ENCODE results near the gene TEX54. TPM values are rescaled to one million over a fixed set of nuclear protein-coding genes. Genes with fewer than 3 reads are reported as not detected.
A peak's percentile ranks its signal among the peaks of the same experiment; 100 is the strongest.

Gene TEX54
- total and polyA plus RNA-seq, 2 of the 13 experiments (the other 11 are each of a cell fraction or from before 2014, with no cell fraction given), result not detected

DNA sequence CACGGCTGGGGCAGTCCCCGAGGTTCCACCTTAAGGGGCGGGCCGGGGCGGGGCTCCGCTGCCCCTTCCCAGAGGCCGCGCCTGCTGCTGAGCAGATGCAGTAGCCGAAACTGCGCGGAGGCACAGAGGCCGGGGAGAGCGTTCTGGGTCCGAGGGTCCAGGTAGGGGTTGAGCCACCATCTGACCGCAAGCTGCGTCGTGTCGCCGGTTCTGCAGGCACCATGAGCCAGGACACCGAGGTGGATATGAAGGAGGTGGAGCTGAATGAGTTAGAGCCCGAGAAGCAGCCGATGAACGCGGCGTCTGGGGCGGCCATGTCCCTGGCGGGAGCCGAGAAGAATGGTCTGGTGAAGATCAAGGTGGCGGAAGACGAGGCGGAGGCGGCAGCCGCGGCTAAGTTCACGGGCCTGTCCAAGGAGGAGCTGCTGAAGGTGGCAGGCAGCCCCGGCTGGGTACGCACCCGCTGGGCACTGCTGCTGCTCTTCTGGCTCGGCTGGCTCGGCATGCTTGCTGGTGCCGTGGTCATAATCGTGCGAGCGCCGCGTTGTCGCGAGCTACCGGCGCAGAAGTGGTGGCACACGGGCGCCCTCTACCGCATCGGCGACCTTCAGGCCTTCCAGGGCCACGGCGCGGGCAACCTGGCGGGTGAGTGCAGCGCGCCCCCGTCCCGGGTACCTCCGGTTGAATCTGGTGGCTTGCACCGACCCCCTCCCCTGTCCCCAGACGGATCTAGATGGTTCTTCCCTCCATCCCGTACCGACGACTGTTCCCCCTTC is 48.4 kb upstream of the TEX54 start, which contains the start of gene SLC3A2 (continued):
- TF ChIP-seq, protein P1, sequence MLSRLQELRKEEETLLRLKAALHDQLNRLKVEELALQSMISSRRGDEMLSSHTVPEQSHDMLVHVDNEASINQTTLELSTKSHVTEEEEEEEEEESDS (CRISPR knock-in tag; IDR thresholded peaks at IDR 0.05; ENCODE audit: borderline replicate concordance), result 0 out of 2 replicates have a peak, but pooled peaks have one; percentile 62
- peak; percentile 76 for TF ChIP-seq KMT2B (CRISPR knock-in tag; IDR thresholded peaks at IDR 0.05)
- peak; percentile 81 for TF ChIP-seq YEATS4 (CRISPR knock-in tag; IDR thresholded peaks at IDR 0.05; ENCODE audit: borderline replicate concordance)
- peak; percentile 71 for TF ChIP-seq SP5 (CRISPR knock-in tag; IDR thresholded peaks at IDR 0.05; ENCODE audit: borderline replicate concordance, low read depth)
- TF ChIP-seq ZFAT (CRISPR knock-in tag; conservative IDR thresholded peaks at IDR 0.05), result no peak; the same call in 1 of the 2 replicates
- TF ChIP-seq HNRNPLL (IDR thresholded peaks at IDR 0.05; ENCODE audit: low read depth, low read length, poor library complexity, severe bottlenecking), result peak; percentile 84
- TF ChIP-seq, protein P2, sequence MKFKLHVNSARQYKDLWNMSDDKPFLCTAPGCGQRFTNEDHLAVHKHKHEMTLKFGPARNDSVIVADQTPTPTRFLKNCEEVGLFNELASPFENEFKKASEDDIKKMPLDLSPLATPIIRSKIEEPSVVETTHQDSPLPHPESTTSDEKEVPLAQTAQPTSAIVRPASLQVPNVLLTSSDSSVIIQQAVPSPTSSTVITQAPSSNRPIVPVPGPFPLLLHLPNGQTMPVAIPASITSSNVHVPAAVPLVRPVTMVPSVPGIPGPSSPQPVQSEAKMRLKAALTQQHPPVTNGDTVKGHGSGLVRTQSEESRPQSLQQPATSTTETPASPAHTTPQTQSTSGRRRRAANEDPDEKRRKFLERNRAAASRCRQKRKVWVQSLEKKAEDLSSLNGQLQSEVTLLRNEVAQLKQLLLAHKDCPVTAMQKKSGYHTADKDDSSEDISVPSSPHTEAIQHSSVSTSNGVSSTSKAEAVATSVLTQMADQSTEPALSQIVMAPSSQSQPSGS (CRISPR knock-in tag; IDR thresholded peaks at IDR 0.05), result no peak
- peak; percentile 82 for TF ChIP-seq GATAD1 (CRISPR knock-in tag; IDR thresholded peaks at IDR 0.05)
- TF ChIP-seq, protein P3, sequence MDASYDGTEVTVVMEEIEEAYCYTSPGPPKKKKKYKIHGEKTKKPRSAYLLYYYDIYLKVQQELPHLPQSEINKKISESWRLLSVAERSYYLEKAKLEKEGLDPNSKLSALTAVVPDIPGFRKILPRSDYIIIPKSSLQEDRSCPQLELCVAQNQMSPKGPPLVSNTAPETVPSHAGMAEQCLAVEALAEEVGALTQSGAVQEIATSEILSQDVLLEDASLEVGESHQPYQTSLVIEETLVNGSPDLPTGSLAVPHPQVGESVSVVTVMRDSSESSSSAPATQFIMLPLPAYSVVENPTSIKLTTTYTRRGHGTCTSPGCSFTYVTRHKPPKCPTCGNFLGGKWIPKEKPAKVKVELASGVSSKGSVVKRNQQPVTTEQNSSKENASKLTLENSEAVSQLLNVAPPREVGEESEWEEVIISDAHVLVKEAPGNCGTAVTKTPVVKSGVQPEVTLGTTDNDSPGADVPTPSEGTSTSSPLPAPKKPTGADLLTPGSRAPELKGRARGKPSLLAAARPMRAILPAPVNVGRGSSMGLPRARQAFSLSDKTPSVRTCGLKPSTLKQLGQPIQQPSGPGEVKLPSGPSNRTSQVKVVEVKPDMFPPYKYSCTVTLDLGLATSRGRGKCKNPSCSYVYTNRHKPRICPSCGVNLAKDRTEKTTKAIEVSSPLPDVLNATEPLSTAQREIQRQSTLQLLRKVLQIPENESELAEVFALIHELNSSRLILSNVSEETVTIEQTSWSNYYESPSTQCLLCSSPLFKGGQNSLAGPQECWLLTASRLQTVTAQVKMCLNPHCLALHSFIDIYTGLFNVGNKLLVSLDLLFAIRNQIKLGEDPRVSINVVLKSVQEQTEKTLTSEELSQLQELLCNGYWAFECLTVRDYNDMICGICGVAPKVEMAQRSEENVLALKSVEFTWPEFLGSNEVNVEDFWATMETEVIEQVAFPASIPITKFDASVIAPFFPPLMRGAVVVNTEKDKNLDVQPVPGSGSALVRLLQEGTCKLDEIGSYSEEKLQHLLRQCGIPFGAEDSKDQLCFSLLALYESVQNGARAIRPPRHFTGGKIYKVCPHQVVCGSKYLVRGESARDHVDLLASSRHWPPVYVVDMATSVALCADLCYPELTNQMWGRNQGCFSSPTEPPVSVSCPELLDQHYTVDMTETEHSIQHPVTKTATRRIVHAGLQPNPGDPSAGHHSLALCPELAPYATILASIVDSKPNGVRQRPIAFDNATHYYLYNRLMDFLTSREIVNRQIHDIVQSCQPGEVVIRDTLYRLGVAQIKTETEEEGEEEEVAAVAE (CRISPR knock-in tag; IDR thresholded peaks at IDR 0.05; ENCODE audit: borderline replicate concordance), result peak; percentile 28; the same call in 1 of the 2 replicates
- peak; percentile 85; the same call in 1 of the 2 replicates for TF ChIP-seq ZBTB20 (CRISPR knock-in tag; IDR thresholded peaks at IDR 0.05; ENCODE audit: borderline replicate concordance, low read depth)
- TF ChIP-seq MAZ (IDR thresholded peaks at IDR 0.05; ENCODE audit: borderline replicate concordance, low read depth, low read length), result peak; percentile 54; the same call in 1 of the 2 replicates
- TF ChIP-seq MAZ (CRISPR knock-in tag; IDR thresholded peaks at IDR 0.05; ENCODE audit: low read depth), result peak; percentile 84
- TF ChIP-seq, protein P4, sequence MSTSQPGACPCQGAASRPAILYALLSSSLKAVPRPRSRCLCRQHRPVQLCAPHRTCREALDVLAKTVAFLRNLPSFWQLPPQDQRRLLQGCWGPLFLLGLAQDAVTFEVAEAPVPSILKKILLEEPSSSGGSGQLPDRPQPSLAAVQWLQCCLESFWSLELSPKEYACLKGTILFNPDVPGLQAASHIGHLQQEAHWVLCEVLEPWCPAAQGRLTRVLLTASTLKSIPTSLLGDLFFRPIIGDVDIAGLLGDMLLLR (CRISPR knock-in tag; IDR thresholded peaks at IDR 0.05), result peak; percentile 19; the same call in 1 of the 2 replicates
- peak; percentile 38; the same call in 1 of the 2 replicates for TF ChIP-seq ZMYM3 (CRISPR knock-in tag; IDR thresholded peaks at IDR 0.05)
- TF ChIP-seq ZNF446 (CRISPR knock-in tag; IDR thresholded peaks at IDR 0.05), result peak; percentile 61; the same call in 1 of the 2 replicates
- TF ChIP-seq JUND (CRISPR knock-in tag; IDR thresholded peaks at IDR 0.05), result 0 out of 2 replicates have a peak, but pooled peaks have one; percentile 63
- 0 out of 2 replicates have a peak, but pooled peaks have one; percentile 68 for TF ChIP-seq ZNF230 (CRISPR knock-in tag; IDR thresholded peaks at IDR 0.05)
- peak; percentile 91; the same call in 1 of the 2 replicates for TF ChIP-seq ZNF296 (CRISPR knock-in tag; conservative IDR thresholded peaks at IDR 0.05)
- TF ChIP-seq MXD4 (CRISPR knock-in tag; IDR thresholded peaks at IDR 0.05), result peak; percentile 95
- TF ChIP-seq ZNF20 (CRISPR knock-in tag; IDR thresholded peaks at IDR 0.05), result no peak
- TF ChIP-seq, protein P5, sequence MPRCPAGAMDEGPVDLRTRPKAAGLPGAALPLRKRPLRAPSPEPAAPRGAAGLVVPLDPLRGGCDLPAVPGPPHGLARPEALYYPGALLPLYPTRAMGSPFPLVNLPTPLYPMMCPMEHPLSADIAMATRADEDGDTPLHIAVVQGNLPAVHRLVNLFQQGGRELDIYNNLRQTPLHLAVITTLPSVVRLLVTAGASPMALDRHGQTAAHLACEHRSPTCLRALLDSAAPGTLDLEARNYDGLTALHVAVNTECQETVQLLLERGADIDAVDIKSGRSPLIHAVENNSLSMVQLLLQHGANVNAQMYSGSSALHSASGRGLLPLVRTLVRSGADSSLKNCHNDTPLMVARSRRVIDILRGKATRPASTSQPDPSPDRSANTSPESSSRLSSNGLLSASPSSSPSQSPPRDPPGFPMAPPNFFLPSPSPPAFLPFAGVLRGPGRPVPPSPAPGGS (CRISPR knock-in tag; IDR thresholded peaks at IDR 0.05), result peak; percentile 76; the same call in 1 of the 2 replicates
